ENCODE measurements around the gene PNLIPRP3.

The PNLIPRP3 gene

DNA sequence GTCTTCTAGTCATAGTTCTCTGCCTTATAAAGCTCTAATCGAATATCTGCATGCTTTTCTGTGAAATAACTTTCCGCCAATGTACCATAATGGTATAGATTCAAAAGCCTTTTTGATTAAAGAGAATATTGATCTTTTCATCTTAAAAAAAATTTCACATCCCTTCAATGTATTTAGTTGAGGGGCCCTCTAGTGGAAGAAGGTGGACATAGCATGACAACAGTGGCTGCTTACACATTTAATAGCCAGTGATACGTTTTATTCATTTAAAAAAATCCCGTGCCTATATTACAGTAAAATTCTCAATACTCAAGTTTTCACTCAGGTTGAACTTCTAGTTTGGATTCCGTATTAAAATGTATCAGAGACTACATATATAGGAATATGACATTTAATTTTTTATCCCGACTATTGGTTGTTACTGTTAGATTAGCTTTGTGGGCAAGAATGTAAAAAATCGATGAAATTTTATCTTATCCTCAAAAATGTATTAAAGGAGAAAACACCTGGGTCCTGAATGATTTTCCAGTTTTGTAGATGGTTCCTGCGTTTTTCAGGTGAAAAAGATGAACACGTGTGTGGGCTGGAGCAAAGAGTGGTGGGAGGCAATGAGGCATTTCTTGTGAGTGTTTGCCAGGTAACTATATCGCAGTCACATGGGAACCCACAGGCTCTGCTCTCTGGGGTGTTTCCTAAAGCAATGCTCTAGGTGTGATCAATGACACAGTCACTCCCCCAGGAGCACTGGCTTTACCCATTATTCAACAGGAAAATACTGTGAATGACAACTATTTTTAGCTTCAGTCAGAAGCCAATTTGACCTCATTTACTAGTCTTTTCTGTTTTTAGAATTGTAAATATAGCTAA, 94.0 kb downstream of the PNLIPRP3 start:
- peak; percentile 23 for DNase-seq

DNA sequence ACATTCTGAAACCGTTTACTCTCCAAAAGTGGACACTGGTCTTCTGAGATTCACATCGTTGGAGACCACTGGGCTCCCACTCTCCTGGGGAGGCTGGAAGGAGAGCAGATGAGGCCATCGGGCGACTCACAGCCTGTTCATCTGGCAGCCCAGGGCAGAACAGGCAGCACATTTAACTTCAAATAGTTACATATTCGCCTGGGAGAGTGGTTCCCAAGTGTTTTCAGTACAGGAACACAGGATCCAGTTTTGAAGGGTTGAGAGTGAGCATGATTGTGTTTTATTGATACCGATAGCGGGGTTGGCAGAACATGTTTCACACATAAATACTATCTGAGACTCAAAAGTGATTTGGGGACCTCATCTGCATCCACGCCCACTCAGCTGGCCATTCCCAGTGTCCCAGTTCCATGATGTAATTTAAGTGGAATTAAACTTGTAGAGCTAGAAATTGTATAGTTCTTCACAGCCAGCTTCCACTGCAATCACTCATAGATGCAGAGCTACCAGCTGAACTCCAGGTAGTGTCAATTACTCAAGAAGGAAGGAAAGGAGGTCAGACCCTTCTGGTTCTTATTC, 95.2 kb downstream of the PNLIPRP3 start:
- DNase-seq = no peak

DNA sequence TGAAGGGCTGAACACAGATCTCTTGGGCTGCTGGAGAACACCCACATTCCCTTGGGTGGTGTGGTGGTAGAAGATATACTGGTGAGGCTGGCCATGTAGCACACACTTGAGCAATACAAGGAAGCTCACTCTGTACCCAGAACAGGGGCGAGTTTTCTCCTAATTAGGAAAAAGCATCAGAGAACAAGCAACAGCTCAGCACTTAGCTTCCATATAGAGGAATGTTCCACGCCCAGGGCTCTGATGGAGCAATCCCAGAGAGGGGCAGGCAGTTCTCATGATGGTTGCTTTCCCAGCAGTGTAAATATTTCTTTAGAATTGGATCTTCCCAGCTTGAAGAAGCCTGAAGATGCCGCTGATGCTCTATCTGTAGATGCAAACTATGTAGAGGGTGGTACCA, 97.1 kb downstream of the PNLIPRP3 start:
- DNase-seq = no peak

DNA sequence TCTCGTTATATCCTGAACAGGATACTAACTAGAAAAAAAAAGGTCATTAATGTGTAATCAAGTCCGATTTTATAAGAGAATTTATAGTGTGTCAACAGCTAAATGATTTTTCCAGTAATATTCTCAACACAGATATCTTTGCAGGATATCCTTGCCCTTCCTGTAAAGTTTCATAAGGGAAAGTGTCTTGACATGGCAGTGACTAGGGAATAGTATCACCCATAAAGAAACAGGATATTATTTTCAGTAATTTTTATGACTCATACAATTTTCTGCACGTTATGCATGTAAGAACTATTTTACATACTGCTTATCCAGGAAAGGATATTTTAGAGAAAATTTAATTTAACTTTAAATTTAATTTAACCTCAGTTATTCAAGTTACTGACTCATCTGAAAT, 98.6 kb downstream of the PNLIPRP3 start:
- no peak for DNase-seq

All from CD4-positive, alpha-beta T cell treated with Interleukin-21 for 1 hour (primary cell).